GM18498 (cell line): ENCODE measurements around the gene ANP32B.
"Not testable (repeated sequence)": the region's sequence is repeated elsewhere in the genome, so short reads cannot be mapped to it uniquely, and the experiment has no call there.

Source experiments
- ATAC-seq: cut with Tn5 transposase; IDR thresholded peaks from one replicate; pipeline ENCODE4 v1.9.1; 2021; ENCODE audit warnings: mild to moderate bottlenecking, moderate library complexity; ENCODE audit not compliant: unreplicated experiment

The ANP32B gene

GRCh38 chr9:97982683-97983588 is at the start of gene ANP32B:
ANP32B (plus strand) TSS chr9:97983341; CDS start chr9:97983556, 215 bp downstream.
- peak; percentile 71 for ATAC-seq

DNA sequence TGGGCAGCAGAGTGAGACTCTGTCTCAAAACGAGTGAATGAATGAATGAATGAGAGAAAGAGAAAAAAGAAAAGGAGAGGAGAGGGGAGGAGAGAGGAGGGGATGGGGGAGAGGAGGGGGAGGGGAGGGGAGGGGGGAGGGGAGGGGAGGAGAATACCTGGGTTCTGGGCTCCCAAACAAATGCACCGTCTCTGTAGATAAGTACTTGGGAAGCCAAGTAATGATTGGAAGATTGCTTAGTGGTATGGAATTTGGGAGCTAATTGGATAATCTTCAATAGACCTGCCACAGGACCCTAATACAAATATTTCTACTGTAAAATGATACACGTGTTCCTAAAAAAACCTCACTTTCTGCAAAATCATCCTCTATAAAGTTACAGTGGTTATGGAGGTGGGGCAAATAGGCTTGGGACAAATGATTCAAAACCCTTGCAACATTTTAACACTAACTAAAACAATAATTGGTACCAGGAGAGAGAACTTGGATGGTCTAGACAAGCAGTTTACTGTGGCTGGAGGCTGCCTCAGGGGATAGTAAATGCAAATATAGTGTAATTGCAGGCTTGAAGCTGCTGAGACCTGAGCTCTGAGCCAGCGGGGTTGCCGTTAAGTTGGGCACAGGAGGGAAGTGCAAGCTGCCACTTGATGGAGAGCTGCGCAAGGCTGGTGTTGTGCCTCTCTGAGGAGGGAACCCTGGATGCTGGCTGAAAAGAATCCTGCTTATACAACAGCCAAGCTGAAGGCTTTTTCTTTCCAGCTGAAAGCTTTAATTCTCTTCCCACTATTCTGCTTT is 48.6 kb upstream of the ANP32B start:
- no peak for ATAC-seq

- ATAC-seq, result no peak
Observed at GRCh38 chr9:97935276-97935675, 47.9 kb upstream of the ANP32B start.

GRCh38 chr9:97936998-97937397 is 46.1 kb upstream of the ANP32B start:
- no peak for ATAC-seq

GRCh38 chr9:97938081-97938644 is 45.0 kb upstream of the ANP32B start, which contains the start of gene HEMGN:
HEMGN (minus strand) TSS chr9:97938172; CDS start chr9:97938136, 36 bp downstream.
- ATAC-seq, result peak; percentile 89

- ATAC-seq, result no peak
Observed at GRCh38 chr9:97940233-97940632, 42.9 kb upstream of the ANP32B start.

- no peak for ATAC-seq
Observed at GRCh38 chr9:97940741-97941140, 42.4 kb upstream of the ANP32B start.

DNA sequence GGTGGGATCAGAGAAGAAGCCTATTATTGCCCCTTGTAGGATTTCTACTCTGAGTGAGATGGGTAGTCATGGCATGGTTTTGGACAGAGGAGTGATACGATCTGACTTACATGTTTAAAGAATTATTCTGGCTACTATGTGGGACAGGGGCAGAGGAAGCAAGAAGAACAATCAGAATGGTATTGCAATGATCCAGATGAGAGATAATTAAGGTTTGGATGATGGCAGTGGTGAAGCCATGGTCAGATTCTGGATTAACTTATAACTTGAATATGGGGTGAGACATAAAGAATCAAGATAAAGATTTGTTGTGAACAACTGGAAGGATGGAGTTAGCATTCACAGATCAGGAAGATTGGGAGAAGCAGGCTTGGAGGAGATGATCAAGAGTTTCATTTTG is 41.8 kb upstream of the ANP32B start:
- ATAC-seq, result no peak

DNA sequence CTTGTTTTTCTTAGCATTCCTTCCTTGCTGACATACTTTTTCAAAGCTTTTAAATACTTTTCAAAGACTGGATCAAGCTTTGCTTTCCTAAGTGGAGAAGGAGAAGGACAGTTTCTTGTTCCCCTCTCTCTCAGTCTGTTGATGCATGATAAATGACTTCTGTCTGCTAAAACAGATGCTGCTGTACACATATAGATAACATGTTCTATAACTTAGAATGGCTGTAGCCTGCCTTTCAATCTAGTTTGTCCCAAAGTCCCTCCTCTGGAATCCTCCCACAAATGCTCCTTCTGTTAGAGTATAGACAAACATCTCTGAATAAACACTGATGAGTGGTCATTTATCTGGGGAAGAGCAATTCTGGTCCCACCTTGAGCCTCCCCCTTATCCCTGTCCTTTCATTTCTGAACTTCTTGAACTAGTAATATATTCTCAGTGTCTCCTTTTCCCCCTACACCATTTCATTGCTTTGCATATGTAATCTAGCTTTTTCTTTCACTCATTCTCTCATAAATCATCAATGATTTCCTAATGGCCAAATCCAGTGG is 39.8 kb upstream of the ANP32B start:
- no peak for ATAC-seq

- ATAC-seq, result no peak
Observed at GRCh38 chr9:97944612-97945011, 38.5 kb upstream of the ANP32B start.

DNA sequence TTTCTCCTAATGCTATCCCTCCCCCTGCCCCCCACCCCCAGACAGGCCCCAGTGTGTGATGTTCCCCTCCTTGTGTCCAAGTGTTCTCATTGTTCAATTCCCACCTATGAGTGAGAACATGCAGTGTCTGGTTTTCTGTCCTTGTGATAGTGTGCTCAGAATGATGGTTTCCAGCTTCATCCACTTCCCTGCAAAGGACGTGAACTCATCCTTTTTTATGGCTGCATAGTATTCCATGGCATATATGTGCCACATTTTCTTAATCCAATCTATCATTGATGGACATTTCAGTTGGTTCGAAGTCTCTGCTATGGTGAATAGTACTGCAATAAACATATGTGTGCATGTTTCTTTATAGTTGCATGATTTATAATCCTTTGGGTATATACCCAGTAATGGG is 37.7 kb upstream of the ANP32B start:
- ATAC-seq, result not testable (repeated sequence)

- ATAC-seq, result not testable (repeated sequence)
Observed at GRCh38 chr9:97947094-97947493, 36.0 kb upstream of the ANP32B start.

DNA sequence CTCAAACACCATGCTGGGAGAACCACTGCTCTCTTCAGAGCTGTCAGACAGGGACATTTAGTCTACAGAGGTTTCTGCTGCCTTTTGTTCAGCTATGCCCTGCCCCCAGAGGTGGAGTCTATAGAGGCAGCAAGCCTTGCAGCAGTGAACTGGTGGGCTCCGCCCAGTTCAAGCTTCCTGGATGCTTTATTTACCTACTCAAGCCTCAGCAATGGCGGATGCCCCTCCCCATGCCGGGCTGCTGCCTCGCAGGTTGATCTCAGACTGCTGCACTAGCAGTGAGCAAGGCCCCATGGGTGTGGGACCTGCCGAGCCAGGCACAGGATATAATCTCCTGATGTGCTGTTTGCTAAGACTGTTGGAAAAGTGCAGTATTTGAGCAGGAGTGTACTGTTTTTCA is 32.3 kb upstream of the ANP32B start:
- not testable (repeated sequence) for ATAC-seq

GRCh38 chr9:97954550-97954989 is 28.6 kb upstream of the ANP32B start:
- peak; percentile 74 for ATAC-seq

DNA sequence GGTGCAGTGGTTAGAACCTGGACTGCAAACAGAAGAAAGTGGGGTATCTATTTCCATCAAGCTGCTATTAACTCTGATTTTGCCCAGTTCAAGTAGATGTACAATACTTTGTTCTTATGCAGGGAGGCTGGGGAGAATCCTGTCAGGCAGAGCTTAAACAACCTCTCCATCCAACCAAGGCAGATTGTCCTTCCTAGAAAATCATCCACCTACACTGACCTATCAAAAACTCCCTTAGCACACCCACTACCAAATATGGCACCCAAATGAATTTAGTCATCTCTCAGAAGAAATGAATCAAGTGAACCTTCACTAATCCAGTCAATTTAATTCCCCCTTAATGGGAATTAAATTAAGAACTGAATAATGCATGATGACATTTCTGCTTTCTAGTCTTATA is 26.8 kb upstream of the ANP32B start:
- no peak for ATAC-seq

DNA sequence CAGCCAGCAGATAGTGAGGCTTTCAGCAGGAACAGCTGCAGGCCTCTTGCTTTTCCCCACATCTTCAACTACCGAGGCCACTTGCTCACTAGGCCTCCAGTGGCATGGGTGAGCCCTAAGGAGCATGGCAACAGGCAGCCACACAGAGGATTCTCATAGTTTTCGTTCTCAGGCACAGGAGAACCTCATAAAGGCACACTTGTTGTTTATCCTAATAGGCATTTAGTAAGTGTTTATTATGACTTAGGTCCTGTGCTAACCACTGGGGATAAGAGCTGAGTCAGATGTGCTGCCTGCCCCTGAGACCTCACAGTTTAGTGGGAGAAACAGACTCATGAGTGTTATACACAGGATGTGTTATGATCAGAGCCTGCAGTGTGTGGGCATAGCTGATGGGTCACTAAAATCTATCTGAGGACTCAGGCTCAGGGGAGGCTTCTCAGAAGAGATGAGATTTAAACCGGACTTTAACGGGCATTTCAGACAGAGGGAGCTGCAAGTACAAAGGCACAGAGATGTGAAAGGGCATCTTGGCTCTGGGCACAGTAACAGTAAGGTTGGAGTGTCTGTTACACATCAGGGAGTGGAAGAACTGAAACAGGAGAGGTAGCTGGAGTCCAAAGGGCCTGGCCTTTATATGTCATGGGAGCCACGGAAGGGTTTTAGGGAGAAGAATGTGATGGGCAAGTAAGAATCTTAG is 24.2 kb upstream of the ANP32B start:
- ATAC-seq, result no peak

DNA sequence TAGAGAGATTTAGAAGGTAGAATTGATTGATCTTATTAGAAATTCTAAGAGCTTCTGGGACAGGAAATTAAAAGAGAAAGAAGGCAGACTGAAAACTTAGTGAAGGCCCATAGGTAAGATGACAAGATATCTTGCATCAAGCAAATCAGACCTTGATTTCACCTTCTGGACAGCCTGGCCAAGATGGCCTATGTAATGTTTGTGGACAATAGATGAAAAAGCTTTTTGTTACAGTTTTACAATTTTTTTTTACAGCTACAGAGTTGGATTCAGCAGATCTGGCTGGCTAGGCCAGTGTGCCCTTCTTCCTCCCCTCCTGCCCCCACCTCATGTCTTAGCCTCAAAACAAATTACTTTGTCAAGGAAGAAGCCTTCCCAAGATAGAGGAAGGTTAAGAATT is 23.6 kb upstream of the ANP32B start:
- ATAC-seq, result no peak

DNA sequence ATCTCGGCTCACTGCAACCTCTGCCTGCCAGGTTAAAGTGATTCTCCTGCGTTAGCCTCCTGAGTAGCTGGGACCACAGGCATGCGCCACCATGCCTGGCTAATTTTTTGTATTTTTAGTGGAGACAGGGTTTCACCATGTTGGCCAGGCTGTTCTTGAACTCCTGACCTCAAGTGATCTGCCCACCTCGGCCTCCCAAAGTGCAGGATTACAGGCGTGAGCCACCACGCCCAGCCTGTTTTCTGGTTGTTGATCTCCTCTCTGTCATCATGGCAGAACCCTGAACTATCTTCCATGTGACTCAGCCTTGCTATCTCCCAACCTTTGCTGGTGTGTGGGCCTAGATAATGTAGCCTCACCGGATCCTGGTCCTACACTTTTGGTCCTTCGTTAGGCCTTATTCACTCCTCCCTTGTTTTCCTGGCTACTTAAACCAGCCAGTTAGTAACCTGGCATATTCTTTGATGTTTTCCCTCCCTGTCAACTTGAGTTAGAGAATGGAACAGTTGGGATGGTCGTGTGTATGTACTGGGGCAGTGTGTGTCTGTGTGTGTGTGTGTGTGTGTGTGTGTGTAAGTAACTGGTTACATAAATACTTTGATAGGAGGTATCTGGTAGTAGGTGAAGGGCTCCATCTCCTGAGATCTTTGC is 22.3 kb upstream of the ANP32B start:
- ATAC-seq, result not testable (repeated sequence)

- no peak for ATAC-seq
Observed at GRCh38 chr9:97961361-97961760, 21.8 kb upstream of the ANP32B start.

GRCh38 chr9:97962136-97962535 is 21.0 kb upstream of the ANP32B start:
- ATAC-seq, result no peak
